AML-193 (cell line): ENCODE results near the gene DQX1.

Experiments
- DNase-seq, 2 experiments: peaks; one replicate each; lab custom pipeline; 2025; lab: John Stamatoyannopoulos, UW

The DQX1 gene

GRCh38 chr2:74553892-74554819 is 28.1 kb upstream of the DQX1 start, which contains the start of the genes DOK1 and LOXL3:
Gene DOK1, plus strand, starts transcription at chr2:74554720. Its CDS starts 35 bp downstream, at chr2:74554755.
Gene LOXL3, minus strand, starts transcription at chr2:74553942. Its CDS starts 1,308 bp downstream, at chr2:74552634.
- peak; percentile 49 to 62 for DNase-seq

- DNase-seq: no peak
These were observed 27.1 kb upstream of the DQX1 start for GRCh38 chr2:74552914-74553811.

DNA sequence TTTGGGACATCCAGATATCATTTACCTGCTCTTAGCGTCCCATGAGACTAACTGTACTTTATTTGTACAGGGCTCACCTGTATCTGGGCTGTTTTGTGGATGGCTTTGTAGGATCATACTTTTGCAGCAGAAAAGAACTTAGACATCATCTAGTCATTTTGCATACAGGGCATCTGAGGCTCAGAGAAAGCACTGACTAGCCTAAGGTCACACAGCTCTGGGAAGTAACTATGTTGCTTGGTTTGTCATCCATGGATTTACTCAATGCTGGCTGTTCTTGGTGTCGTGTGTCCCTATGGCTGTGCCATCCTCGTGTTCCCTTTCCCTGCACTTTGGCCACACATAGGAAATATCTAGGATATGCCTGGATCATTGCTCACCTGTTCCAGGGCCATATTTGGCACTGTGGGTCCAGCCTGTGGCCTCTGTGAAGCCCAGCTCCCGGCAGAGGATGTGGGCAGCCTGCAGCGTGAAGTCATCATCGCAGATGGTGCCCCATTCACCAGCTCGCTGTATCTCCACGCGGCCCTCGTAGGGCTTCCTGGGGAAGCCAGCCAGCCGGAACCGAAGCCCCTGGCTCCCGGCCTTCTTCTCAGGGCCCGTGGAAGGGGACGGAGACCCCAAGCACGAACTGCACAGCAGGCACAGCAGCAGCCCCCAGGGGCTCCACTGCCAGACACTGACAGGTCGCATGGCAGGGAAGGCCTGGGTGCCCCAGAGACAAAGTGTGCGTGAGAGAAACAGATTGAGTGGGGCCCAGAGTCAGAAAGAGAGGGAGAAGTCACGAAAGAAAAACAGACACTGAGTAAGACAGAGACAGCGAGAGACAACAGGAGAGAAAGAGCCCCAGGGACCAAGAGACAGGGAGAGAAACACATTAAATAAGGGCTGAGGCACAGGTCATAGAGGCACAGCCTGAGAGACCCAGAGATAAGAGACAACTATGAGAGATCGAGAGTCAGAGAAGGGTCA is 26.2 kb upstream of the DQX1 start:
- DNase-seq: no peak

- DNase-seq: no peak
These were observed 25.5 kb upstream of the DQX1 start for GRCh38 chr2:74551530-74551929.

- DNase-seq: no peak
These were observed 24.2 kb upstream of the DQX1 start for GRCh38 chr2:74550231-74550630.

DNA sequence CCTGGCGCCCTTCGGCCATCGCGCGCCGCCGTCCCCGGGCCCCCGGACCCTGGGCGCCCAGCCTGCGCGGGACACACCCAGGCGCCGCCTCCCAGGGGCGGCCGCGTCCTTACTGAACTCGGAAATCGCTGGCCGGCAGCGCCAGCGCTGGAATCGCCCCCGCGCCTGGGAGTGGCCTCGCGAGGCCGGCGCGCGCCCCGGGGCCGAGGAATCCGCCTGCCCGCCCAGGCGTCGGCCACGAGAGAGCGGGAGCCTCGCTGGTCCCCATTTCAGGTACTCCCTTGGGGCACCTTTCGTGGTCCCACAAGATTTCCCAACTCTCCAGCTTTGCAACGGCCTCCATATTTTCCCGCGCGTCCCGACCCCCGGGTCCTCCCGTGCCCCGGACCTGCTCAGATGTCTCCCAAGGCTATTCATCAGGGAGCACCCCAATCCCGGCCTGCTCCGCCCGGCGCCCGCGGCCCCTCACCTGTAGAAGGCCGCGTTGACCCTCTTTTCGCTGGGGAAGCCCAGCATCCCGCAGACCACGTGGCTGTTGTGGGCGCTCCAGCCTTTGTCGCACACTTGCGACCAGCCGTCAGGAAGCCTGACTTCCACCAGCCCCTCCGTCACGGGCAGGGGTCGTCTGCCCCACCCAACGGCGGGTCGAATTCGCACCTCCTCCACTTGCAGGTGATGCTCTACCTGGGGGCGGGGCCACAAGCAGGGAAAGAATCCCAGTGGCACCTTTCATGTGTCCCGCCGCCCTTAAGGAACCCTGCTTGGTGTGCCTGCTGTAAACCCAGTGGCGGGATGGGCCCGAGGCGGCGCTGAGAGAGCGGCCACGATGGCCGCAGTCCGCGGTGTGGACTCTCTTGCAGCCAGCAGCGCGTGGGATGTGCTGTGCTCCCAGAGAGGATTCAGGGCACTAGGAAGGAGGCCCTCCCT is 23.1 kb upstream of the DQX1 start:
- DNase-seq: peak; percentile 39 to 52

DNA sequence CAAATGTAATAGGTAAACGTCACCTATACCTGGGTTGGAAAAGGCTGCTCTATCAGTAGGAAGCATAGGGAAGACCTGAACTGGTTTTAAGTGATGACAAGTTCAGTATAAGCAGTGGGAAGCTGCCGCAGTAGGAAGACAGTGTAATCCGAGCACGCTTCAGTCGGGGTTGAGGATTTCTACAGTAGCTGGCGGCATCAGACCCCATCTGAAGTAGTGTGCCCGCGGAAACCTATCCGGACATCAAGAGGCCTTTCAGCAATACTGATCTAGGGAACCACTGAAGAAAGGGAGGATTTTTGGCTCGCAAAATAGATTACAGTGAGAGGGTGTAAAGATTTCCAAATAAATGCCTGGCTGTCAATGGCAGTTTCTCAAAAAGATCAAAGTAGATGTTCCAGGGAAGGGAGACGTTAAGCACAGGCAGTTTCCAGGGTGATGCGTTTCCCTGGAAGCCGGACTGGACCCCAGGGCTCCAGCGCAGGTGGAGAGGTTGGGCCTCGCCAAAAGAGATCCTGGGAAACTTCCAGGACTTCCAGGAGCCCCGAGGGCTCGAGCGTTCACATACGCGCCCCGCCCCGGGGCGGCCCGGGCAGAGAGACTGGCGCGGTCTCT is 22.4 kb upstream of the DQX1 start:
- no peak for DNase-seq

- DNase-seq: no peak
These were observed 20.0 kb upstream of the DQX1 start for GRCh38 chr2:74546004-74546403.

- DNase-seq: no peak
These were observed 18.6 kb upstream of the DQX1 start for GRCh38 chr2:74544634-74545033.

- DNase-seq: no peak
These were observed 16.9 kb upstream of the DQX1 start for GRCh38 chr2:74542978-74543377.

DNA sequence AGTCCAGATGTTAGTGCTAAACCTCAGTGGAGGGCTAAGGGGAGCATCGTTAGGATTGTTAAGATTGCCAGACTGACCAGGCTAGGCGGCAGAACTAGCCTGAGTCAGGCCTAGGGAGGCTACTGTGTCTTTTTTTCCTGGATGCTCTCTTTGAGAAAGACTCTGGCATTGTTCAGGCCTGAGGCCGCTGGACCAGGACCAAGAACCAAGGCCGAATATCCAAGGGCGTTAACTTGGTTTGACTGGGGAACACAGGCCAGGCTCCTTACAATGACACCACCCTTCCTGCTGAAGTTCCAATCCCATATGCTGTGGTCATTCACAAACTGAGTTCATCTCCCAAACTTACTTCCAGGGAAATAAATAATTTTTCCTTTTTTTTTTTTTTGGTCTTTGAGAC is 14.3 kb upstream of the DQX1 start:
- no peak for DNase-seq

- no peak for DNase-seq
These were observed 12.9 kb upstream of the DQX1 start for GRCh38 chr2:74538881-74539339.

GRCh38 chr2:74537140-74537539 is 11.1 kb upstream of the DQX1 start:
- no peak for DNase-seq

GRCh38 chr2:74536166-74536950 is 10.3 kb upstream of the DQX1 start:
- no peak for DNase-seq

GRCh38 chr2:74535440-74535965 is 9.5 kb upstream of the DQX1 start:
- no peak for DNase-seq

DNA sequence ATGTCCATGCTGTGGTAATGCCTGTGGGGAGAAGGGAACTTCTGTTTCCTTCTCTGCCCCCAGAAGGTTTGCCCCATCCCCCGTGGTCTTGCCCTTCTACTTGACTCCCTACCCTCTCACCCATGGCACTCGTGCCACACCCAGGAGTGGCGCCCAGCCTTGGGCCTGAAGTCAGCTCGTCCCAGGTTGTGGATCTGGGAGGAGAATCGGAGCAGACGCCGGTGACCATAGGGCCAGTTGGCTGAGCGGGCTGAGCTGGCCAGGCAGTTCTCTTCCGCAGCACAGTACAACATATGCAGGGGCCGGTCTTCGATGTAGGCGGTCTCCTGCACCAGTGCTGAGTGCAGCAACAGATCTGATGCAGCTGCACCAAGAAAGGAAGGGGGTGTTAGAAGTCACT is 8.4 kb upstream of the DQX1 start:
- no peak for DNase-seq

DNA sequence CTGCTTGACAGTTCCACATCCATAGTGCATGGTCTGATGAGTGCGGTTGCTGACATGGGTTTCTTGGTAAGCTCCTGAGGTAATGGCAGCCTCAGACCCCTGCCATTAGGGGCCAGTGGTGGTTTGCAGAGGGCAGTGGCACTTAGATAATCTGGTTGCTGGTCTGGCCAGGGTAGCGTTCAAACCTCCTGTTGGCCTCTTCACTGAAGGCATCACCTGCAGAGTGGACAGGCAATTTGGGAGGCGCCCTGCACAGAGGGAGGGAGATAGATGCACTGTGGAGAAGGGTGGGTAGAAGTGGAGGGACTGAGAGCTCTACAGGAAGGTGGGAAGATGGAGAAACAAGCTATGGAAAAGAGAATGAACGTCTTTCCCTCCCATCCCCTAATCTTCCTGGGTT is 7.4 kb upstream of the DQX1 start:
- no peak for DNase-seq

GRCh38 chr2:74532222-74532621 is 6.2 kb upstream of the DQX1 start:
- peak; percentile 64 to 69 for DNase-seq

GRCh38 chr2:74531666-74532065 is 5.6 kb upstream of the DQX1 start:
- no peak for DNase-seq
